Astrocyte (in vitro differentiated cells and primary cell): Measurements from ENCODE around the gene RUFY1.
"Not testable (repeated sequence)": the region's sequence is repeated elsewhere in the genome, so short reads cannot be mapped to it uniquely, and the experiment has no call there.

Experiments used
- CTCF ChIP-seq: IDR thresholded peaks from 2 replicates; pipeline ENCODE4 v1.5.1; 2011; ENCODE audit warnings: low read depth, mild to moderate bottlenecking, inconsistent platforms, low read length, moderate library complexity; ENCODE audit not compliant: insufficient read depth
- EZH2 ChIP-seq: IDR thresholded peaks from 2 replicates; pipeline ENCODE4 v1.6.1; 2012; ENCODE audit warnings: mild to moderate bottlenecking, low read length, inconsistent platforms; ENCODE audit not compliant: insufficient read depth

- not testable (repeated sequence) for TF ChIP-seq EZH2, CTCF
Measured at GRCh38 chr5:179658179-179658856, 108.0 kb downstream of the RUFY1 start.
